GM13976 (cell line): Measurements from ENCODE around the gene PES1.

ENCODE experiments used
- DNase-seq: peaks from one replicate; pipeline ENCODE4 v3.0.0; 2012; ENCODE audit warnings: low spot score
- CTCF ChIP-seq: IDR thresholded peaks from 2 replicates; pipeline ENCODE4 v1.5.1; 2012; ENCODE audit warnings: borderline replicate concordance, mild to moderate bottlenecking; ENCODE audit not compliant: insufficient read depth; ENCODE audit errors: extremely low read depth, missing control alignments, control extremely low read depth
- in situ Hi-C: fragments of 300-500 bp; cut with MboI; formaldehyde crosslinking; loops from one replicate; pipeline ENCODE4 v1.12.0; 2022; ENCODE audit warnings: low sequenced_read_pairs, mixed read lengths, inconsistent platforms; ENCODE audit not compliant: unreplicated experiment

Gene PES1

GRCh38 chr22:30578481-30578880 is 13.2 kb downstream of the PES1 start:
- TF ChIP-seq CTCF, result no peak
- no peak for DNase-seq
- in situ Hi-C loops, result no loop called here

DNA sequence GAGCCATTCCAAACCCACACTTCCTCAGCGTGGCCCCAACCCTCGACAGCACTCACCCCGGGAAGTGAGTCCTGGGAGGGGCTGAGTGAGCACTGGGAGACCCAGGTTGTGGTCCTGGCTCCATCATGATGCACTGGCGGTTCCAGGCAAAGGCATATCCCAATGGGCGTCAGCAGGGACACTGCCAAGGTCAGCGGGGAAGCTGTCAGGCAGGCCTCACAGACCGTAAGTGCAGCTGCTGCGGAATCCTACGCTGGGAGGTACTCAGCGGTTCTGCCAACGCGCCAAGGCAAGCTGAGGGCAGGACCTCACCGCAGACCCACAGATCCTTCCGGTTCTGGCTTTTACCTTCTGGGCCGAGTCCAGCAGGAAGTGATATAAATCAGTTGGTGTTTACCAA is 15.9 kb downstream of the PES1 start:
- in situ Hi-C loops, result no loop called here
- no peak for DNase-seq
- TF ChIP-seq CTCF, result no peak

- DNase-seq, result no peak
- no peak for TF ChIP-seq CTCF
- in situ Hi-C loops, result no loop called here
Observed at GRCh38 chr22:30574997-30575671, 16.6 kb downstream of the PES1 start.

GRCh38 chr22:30574095-30574981 is 17.4 kb downstream of the PES1 start, which contains the start of gene GAL3ST1:
TSS of gene GAL3ST1 (minus strand) at chr22:30574665. CDS start at chr22:30557392, 17,273 bp downstream.
- in situ Hi-C loops, result no loop called here
- no peak for TF ChIP-seq CTCF
- DNase-seq, result no peak

DNA sequence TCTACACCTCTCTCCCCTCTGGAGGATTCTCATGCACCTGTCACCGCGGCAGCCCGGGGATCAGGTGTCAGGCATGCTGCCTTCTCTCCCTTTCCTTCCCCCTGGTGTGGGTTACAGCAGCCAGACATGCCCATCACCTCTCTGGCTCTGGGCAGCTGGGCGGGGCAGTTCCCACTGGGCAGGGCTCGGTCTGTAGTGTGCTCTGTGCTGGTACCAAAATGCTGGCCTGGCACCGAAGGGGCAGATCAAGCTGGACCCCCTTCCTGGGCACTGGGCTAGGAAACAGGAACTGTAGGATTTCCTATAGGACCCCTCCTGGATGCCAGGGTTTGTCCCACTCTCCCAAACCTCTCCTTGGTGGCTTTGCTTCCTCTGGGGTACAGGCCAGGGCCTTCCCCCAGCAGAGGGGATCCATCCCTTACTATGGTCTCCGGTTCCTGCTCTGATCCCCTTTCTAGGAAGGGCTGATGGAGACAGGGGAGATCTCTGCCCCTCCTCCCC is 18.1 kb downstream of the PES1 start:
- TF ChIP-seq CTCF, result no peak
- in situ Hi-C loops, result no loop called here
- DNase-seq, result no peak

GRCh38 chr22:30572840-30573593 is 18.7 kb downstream of the PES1 start:
- in situ Hi-C loops, result no loop called here
- TF ChIP-seq CTCF, result no peak
- no peak for DNase-seq
